CD4-positive, alpha-beta T cell treated with Interleukin-1 beta for 1 hour (primary cell): Measurements from ENCODE around the gene PLCG2.
A peak's percentile ranks its signal among the peaks of the same experiment; 100 is the strongest.
"Not testable (repeated sequence)": the region's sequence is repeated elsewhere in the genome, so short reads cannot be mapped to it uniquely, and the experiment has no call there.

Experiments
- DNase-seq, 2 donors: peaks; one replicate each; pipeline ENCODE4 v3.0.0-alpha.2; 2020 to 2022

PLCG2 gene

DNA sequence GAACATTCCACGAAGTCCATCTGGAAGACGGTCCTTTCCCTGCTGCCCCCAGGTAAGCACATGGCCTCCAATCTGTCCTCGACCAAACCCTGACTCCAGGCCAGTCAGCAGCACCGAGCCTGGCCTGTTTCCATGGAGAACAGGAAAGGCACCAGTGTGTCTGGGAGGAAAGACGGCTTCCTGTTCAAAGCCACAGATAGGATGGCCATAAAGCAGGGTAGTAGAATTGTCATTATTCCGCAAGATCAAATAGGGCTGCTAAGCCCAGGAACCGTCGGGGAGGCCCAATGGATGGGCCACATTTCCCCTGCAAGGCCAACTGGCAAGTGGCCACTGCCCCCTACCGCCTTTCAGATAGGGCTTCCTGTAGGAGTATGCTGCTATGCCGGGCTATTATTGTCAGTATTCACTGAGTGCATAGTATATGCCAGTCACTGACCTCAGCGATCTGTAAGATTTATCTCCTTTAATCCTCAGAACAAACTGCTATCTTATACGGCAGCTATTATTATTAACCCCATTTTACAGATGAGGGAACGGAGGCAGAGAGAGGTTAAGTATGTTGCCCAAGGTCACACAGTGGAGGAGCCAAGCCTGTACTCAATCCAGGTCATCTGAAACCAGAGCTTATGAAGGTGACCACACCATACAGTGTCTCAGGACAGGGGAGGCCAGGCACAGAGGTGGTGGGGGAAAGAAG is 23.0 kb upstream of the PLCG2 start:
- DNase-seq: peak in 1 of 2 donors; percentile 7

DNA sequence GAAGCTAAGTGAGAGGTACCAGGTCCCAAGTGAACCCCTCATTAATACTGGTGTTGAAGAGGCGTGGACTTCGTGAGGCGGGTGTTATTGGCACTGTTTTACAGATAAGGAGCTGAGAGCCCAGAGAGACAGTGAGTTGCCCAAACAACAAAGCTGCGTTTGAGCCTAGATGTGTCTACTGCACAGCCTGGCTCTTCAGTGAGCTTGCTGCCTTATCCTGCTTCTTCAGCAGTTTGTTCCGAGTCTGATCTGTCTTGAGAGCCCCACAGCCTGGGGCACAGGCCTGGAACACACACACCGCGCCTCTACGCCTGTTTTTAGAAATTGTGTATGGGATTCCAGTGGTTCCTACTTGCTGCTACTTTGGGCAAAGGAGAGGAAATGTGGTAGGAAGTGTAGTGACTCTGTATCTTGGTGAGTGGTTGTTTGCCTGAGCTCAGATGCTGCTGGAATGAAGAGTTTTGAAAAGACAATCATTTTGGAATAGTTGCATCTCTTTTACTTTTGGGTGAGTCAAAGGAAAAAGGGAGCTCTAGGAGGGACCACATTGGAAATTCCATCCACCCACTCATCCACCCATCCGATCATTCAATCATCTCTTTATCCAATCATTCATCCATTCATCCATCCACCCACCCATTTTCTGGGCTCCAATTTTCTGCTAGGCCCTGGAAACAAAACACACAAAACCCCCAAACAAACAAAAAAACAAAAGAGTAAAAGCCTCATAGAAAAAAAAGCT is 22.3 kb upstream of the PLCG2 start:
- DNase-seq: no peak

GRCh38 chr16:81758376-81758775 is 20.7 kb upstream of the PLCG2 start:
- no peak for DNase-seq

- DNase-seq: not testable (repeated sequence)
These were observed 16.8 kb upstream of the PLCG2 start for GRCh38 chr16:81762322-81762721.

DNA sequence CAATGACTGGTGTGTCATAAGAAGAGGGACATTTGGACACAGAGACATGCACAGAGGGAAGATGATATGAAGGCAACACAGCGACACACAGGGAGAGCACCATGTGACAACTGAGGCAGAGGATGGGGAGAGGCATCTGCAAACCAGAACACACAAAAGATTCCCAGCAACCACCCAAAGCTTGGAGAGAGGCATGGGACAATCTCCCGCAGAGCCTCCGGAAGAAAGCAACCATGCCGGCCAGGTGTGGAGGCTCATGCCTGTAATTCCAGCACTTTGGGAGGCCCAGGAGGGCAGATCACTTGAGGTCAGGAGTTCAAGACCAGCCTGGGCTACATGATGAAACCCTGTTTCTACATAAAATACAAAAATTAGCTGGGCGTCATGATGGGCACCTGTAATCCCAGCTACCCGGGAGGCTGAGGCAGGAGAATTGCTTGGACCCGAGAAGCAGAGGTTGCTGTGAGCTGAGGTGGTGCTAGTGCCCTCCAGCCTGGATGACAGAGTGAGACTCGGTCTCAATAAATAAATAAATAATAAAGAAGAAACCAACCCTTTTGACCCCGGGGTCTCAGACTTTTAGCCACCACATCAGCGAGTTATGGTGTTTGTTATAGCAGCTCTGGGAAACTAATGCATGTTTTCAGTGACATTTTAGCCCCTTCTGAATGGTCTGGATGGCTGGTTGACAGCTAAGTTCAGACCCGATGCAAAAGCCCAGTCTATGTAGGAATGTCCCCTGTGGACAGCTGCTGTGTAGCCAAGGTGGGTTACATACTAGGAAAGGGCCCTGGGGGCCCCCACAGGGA is 13.8 kb upstream of the PLCG2 start:
- DNase-seq: no peak

DNA sequence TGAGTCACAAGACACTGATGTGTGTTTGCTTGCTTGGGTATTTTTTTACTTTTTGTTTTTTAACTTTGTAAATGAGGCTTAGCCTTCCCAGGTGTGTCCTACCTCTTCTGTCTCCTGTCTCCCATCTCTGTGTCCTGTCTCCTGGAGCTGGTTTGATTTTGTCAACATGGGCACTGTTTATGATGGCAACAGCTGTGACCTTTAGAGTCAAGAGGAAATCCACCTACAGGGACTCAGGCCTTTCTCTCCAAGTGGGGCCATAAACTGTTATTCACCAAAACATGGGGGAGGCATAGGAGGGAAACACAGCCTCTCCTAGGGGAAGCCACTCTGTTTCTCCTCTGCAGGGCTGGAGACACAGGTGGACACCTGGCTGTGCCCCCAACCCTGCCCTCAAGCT is 13.1 kb upstream of the PLCG2 start:
- no peak for DNase-seq

- no peak for DNase-seq
These were observed 11.0 kb upstream of the PLCG2 start for GRCh38 chr16:81767987-81768592.

GRCh38 chr16:81770008-81770407 is 9.1 kb upstream of the PLCG2 start:
- no peak for DNase-seq

DNA sequence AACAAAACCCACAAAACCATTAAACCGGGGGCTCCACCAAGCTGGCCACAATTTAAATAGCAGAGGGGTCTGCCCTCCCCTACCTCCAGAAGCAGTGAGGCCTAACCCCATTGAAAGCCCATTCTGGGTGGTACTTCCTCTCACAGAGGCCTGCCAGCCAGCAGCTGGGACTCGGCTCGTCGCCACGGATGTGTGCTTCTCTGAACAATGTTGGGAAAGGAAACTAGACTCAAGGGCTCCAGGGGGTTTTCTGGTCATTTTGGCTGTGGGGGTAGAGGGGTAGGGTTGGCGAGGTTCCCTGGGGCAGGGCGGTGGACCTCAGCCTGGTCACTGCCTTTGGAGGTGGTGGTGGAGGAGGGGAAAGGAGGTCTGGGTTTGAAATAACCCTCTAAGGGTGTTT is 4.7 kb upstream of the PLCG2 start:
- peak in 1 of 2 donors; percentile 14 for DNase-seq

GRCh38 chr16:81775570-81775969 is 3.5 kb upstream of the PLCG2 start:
- DNase-seq: no peak

DNA sequence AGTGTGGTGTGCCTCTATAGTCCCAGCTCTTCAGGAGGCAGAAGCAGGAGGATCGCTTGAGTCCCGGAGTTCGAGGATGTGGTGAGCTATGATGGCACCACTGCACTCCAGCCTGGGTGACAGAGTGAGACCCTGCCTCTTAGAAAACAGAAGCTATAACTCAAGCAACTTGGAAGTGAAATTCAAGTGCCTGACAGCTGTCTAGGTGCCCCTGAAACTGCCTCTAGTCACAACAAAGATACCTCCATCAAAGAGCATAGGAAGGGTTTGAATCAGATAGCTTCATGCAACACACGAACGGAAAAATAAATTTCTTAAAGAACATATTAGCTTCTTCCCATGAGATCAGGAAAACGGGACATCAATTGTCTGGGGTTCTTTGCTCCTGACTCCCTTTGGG is 860 bp upstream of the PLCG2 start:
- DNase-seq: no peak

GRCh38 chr16:81779536-81780320 is 637 bp downstream of the PLCG2 start:
- DNase-seq: peak in 1 of 2 donors; percentile 23

DNA sequence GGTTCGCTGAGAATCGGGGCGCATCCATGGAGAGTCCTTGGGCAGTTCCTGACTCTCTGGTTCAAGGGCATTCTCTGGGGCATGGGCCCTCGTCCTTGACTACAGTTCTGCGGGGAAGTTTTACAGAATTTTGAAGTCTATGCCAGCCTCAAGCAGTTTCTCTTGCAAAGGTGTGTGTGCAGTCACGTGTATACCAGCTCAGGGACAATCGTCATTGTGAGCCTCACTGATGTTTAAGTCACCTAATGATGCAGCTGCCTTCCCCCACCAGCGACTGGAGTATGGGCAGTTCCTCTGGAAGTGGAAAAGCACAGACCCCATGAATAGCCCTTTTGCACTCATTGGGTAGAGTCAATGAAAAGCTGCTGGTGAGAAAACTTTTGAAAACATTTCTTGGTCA is 1.3 kb downstream of the PLCG2 start:
- DNase-seq: no peak

GRCh38 chr16:81782236-81782635 is 3.1 kb downstream of the PLCG2 start:
- no peak for DNase-seq

DNA sequence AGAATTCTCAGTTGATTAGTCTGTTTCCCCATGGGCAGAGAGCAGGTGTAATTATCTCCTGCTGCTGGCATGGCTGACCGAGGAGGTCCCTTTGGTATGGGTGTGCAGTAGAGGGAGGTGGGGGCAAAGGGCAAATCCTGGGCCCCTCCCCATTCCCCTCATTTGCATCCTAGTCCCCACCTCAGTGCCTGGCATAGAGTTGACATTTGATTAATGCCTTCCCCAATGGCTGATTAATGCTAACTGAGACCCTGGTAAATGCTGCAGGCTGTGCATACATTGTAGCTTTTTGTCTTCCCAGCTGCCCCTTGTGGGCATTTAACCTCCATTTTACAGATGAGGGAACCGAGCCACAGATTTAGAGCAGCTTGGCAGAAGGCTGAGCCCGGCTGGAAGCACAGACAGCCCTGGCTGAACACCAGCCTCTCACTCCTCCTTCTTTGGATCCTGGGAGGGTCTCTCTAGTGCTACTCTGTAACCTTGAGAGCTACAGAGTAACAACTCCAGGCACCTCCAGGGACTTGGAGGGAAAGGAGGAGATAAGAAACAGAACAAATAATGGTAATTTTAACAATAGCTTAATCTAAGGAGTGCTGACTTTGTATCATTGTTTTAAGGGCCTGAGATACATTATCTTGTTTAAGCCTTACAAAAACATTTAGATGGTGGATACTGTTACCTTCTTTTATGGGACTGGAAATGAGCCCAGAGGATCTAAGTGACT is 5.1 kb downstream of the PLCG2 start:
- DNase-seq: no peak

- DNase-seq: no peak
These were observed 6.2 kb downstream of the PLCG2 start for GRCh38 chr16:81785138-81785924.

DNA sequence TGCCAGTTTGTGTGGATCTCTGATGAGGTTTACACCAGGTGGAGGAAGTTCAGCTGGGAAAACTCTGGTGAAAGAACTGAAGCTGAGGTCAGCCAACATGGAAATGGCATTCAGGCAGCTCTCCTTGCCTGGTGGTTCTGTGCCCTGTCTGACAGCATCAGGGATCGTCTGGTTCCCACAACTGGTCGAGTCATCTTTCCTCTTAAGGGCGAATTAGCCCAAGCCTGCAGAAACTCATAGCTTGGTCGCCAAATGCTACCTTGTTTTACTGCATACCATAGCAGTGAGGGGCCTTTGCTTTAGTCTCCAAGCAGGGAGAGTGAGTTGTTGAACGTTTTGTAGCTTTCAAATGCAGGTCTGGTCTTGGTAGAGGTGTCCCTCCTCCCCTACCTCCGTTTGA is 7.2 kb downstream of the PLCG2 start:
- no peak for DNase-seq

DNA sequence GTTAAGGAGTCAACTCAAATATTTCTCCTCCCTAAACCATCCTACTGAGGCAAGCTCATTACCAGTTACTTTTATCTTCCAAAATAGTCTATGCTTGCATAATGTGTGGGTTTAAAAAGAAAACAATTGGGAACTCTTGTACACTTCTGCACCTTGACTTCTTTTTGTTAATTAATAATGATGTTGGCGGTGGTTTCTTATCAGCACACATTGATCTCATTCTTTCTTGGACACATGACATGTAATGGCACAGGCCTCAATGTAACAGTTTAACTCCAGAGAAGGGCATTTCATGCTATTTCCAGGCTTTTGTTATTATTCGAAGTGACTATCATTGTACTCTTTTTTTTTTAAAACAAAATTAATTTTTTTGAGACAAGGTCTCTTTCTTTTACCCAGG is 7.8 kb downstream of the PLCG2 start:
- DNase-seq: no peak

DNA sequence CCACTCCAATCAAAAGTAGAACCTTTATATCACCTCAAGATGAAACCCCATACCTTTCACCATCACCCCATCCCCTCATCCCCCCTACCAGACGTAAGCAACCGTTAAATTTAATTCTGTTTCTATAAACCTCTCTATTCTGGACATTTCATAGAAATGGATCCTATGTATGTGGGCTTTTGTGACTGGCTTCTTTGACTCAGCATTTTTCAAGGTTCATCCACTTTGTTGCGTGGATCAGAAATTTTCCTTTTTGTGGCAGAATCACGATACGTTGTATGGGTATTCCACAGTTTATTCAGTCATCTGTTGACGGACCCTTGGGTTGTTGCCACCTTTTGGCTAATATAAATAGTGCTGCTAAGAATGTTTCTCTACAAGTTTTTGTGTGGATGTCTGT is 8.6 kb downstream of the PLCG2 start:
- DNase-seq: no peak

DNA sequence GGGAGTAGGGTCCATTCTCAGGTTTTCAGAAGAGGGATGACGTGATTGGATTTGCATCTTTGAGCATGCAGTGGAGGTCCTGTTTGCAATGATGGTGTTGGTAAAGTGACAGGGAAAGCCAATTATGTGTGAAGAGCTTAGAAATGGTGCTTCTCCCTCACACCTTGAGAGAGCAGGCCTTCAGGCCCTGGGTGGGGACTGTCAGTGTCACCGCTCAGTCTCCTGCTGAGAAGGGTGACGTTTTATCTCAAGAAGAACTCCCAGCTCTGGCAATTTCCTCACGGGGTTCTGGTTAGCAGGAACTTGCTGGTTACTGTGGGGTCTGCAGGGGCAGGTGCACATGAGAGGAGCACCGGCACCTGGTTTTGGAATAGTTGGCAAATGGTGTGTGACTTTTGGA is 11.2 kb downstream of the PLCG2 start:
- no peak for DNase-seq

GRCh38 chr16:81790830-81791435 is 11.8 kb downstream of the PLCG2 start:
- DNase-seq: no peak
